ENCODE results near the gene ZNF837. TPM values are rescaled to one million over a fixed set of nuclear protein-coding genes. Genes with fewer than 3 reads are reported as not detected.

ZNF837 gene
- total and polyA plus RNA-seq, 2 donors (not counting 1 experiment from before 2014, with no cell fraction given): 4.2 to 4.9 TPM

- TF ChIP-seq CTCF (IDR thresholded peaks at IDR 0.05): no peak
- Histone ChIP-seq H3K9me3 (ENCODE audit: control extremely low read depth in 1 of 3, control insufficient read depth in 2 of 3, insufficient read depth in 1 of 3, low read length in 2 of 3) (no peaks in the 10 kb centered on the region), H3K79me2 (ENCODE audit: control insufficient read depth, insufficient read depth, low read length) (peaks cover 31% of the 10 kb centered on the region), H3K27ac (ENCODE audit: low read length in 2 of 2) (no peak overlapping the region), H3K4me3 (ENCODE audit: control extremely low read depth in 1 of 5, extremely low read depth in 1 of 5, insufficient read depth in 1 of 5, low read depth in 2 of 5, low read length in 4 of 5) (no peak overlapping the region), H4K20me1 (ENCODE audit: control insufficient read depth, insufficient read depth, low read length, poor library complexity, severe bottlenecking) (no peaks in the 10 kb centered on the region), H2AFZ (ENCODE audit: insufficient read depth, low read depth, low read length, poor library complexity, severe bottlenecking) (no peak overlapping the region), H3K27me3 (replicated peaks in 1 of 4; ENCODE audit: control extremely low read depth in 1 of 4, control insufficient read depth in 3 of 4, insufficient read depth in 4 of 4, low read length in 3 of 4) (no peaks in the 10 kb centered on the region), H3K4me1 (ENCODE audit: control insufficient read depth in 2 of 2, insufficient read depth in 2 of 2, low read length in 2 of 2) (peaks cover 11 to 23% of the 10 kb centered on the region in 2 donors), H3K4me2 (replicated peaks; ENCODE audit: low read depth, low read length, poor library complexity, severe bottlenecking) (peak overlapping the region; percentile 9), H3K36me3 (replicated peaks in 1 of 2; ENCODE audit: control extremely low read depth in 1 of 2, control insufficient read depth in 1 of 2, extremely low read depth in 1 of 2, insufficient read depth in 2 of 2, low read length in 1 of 2) (peaks cover 0 to 3% of the 10 kb centered on the region in 2 experiments), H3K9ac (ENCODE audit: low read length) (no peak overlapping the region)
- Mint-ChIP-seq H3K9me3 (ENCODE audit: insufficient read depth) (no peaks in the 10 kb centered on the region), H3K4me1 (no peaks in the 10 kb centered on the region), H3K27ac (no peak overlapping the region), H3K4me3 (no peak overlapping the region), H3K27me3 (no peaks in the 10 kb centered on the region)
- ChIA-PET POLR2A (interaction anchor here (0.9 to 1.8 kb wide), 2 partner anchors 37 to 126 kb away, joined by 3 to 17 read pairs; partner anchors contain the start of genes ZNF324B and ZNF497), CTCF (interaction anchor here (0.8 kb wide), 1 partner anchor 19 kb away, joined by 4 read pairs; no protein-coding TSS in a partner anchor)
- DNase-seq (no peak), ATAC-seq (ENCODE audit: low read depth) (no peak)
- 100% methylated on average over 2 of the region's 6 CpGs for WGBS (ENCODE audit: insufficient coverage)
- intact Hi-C loops (cut with micrococcal nuclease): loop anchor here (1.0 to 5.0 kb wide), 4 partner anchors 20 to 127 kb away; partner anchors contain the start of genes ERVK3-1, ZNF324B, ZNF584 and ZNF8
Observed at GRCh38 chr19:58325311-58326022, 55.4 kb downstream of the ZNF837 start.

DNA sequence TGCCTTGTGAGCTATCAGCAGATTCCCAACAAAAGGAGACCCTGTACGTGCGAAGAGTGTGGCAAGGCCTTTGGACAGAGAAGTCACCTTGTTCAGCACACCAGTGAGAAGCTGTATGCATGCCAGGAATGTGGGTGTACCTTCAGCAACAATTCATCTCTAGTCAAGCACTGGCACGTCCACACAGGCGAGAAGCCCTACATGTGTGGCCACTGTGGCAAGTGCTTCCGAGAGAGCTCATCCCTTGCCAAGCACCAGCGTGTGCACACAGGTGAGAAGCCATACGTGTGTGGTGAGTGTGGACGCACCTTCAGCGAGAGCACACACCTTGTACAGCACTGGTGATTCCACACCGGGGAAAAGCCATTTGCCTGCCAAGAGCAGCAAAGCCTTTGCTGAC is 61.6 kb downstream of the ZNF837 start:
- Mint-ChIP-seq H3K4me3 (no peak overlapping the region), H3K9me3 (ENCODE audit: insufficient read depth) (no peaks in the 10 kb centered on the region), H3K4me1 (no peaks in the 10 kb centered on the region), H3K27me3 (no peaks in the 10 kb centered on the region), H3K27ac (no peak overlapping the region)
- H3K4me3 ChIP-seq (ENCODE audit: control extremely low read depth in 1 of 5, extremely low read depth in 1 of 5, insufficient read depth in 1 of 5, low read depth in 2 of 5, low read length in 4 of 5): no peak overlapping the region
- no peaks in the 10 kb centered on the region for H3K79me2 ChIP-seq (ENCODE audit: control insufficient read depth, insufficient read depth, low read length)
- ChIA-PET CTCF (no interaction called here), POLR2A (no interaction called here)
- no peak for DNase-seq
- H3K36me3 ChIP-seq (replicated peaks in 1 of 2; ENCODE audit: control extremely low read depth in 1 of 2, control insufficient read depth in 1 of 2, extremely low read depth in 1 of 2, insufficient read depth in 2 of 2, low read length in 1 of 2): peaks cover 0 to 16% of the 10 kb centered on the region in 2 experiments
- peaks cover 0 to 5% (median 0%) of the 10 kb centered on the region in 3 donors for H3K9me3 ChIP-seq (ENCODE audit: control extremely low read depth in 1 of 3, control insufficient read depth in 2 of 3, insufficient read depth in 1 of 3, low read length in 2 of 3)
- no peak overlapping the region for H2AFZ ChIP-seq (ENCODE audit: insufficient read depth, low read depth, low read length, poor library complexity, severe bottlenecking)
- H3K4me1 ChIP-seq (ENCODE audit: control insufficient read depth in 2 of 2, insufficient read depth in 2 of 2, low read length in 2 of 2): no peaks in the 10 kb centered on the region
- no peak overlapping the region for H3K27ac ChIP-seq (ENCODE audit: low read length in 2 of 2)
- no peak overlapping the region for H3K9ac ChIP-seq (ENCODE audit: low read length)
- WGBS (ENCODE audit: insufficient coverage): 95% methylated on average over 10 of the region's 10 CpGs
- no peaks in the 10 kb centered on the region for H3K27me3 ChIP-seq (replicated peaks in 1 of 4; ENCODE audit: control extremely low read depth in 1 of 4, control insufficient read depth in 3 of 4, insufficient read depth in 4 of 4, low read length in 3 of 4)
- no peak overlapping the region for H3K4me2 ChIP-seq (replicated peaks; ENCODE audit: low read depth, low read length, poor library complexity, severe bottlenecking)
- TF ChIP-seq EZH2 (IDR thresholded peaks at IDR 0.05; ENCODE audit: borderline replicate concordance, insufficient read depth, low read depth, low read length, poor library complexity, severe bottlenecking) (no peak), CTCF (IDR thresholded peaks at IDR 0.05) (no peak)
- H4K20me1 ChIP-seq (ENCODE audit: control insufficient read depth, insufficient read depth, low read length, poor library complexity, severe bottlenecking): no peaks in the 10 kb centered on the region
- ATAC-seq (ENCODE audit: low read depth): no peak
- intact Hi-C loops (cut with micrococcal nuclease): no loop called here
